ENCODE results near the gene PIP4K2A. TPM values are rescaled to one million over a fixed set of nuclear protein-coding genes. Genes with fewer than 3 reads are reported as not detected.

PIP4K2A gene
- total RNA-seq, 2 donors from 2014 or later = 13.2 to 17.4 TPM

- Histone ChIP-seq H3K4me3 (no peak overlapping the region), H3K9me3 (no peaks in the 10 kb centered on the region), H3K36me3 (no peaks in the 10 kb centered on the region), H3K27me3 (replicated peaks; ENCODE audit: insufficient read depth) (no peaks in the 10 kb centered on the region), H3K27ac (no peak overlapping the region), H3K4me1 (replicated peaks) (no peaks in the 10 kb centered on the region)
- 89% methylated on average over 7 of the region's 7 CpGs for WGBS
- TF ChIP-seq POLR2A (IDR thresholded peaks at IDR 0.05) (no peak), POLR2AphosphoS5 (IDR thresholded peaks at IDR 0.05) (no peak)
- TF ChIP-seq, protein P1, sequence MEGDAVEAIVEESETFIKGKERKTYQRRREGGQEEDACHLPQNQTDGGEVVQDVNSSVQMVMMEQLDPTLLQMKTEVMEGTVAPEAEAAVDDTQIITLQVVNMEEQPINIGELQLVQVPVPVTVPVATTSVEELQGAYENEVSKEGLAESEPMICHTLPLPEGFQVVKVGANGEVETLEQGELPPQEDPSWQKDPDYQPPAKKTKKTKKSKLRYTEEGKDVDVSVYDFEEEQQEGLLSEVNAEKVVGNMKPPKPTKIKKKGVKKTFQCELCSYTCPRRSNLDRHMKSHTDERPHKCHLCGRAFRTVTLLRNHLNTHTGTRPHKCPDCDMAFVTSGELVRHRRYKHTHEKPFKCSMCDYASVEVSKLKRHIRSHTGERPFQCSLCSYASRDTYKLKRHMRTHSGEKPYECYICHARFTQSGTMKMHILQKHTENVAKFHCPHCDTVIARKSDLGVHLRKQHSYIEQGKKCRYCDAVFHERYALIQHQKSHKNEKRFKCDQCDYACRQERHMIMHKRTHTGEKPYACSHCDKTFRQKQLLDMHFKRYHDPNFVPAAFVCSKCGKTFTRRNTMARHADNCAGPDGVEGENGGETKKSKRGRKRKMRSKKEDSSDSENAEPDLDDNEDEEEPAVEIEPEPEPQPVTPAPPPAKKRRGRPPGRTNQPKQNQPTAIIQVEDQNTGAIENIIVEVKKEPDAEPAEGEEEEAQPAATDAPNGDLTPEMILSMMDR (IDR thresholded peaks at IDR 0.05) = no peak
- DNase-seq (ENCODE audit: low spot score) = no peak
- intact Hi-C loops (cut with DNase I) = loop anchor here (5.0 to 10.0 kb wide), 3 partner anchors 45 to 543 kb away; partner anchors contain the start of gene MSRB2
Observed at GRCh38 chr10:22551681-22552365, 162.6 kb downstream of the PIP4K2A start.

GRCh38 chr10:22550732-22551131 is 163.6 kb downstream of the PIP4K2A start:
- no peak overlapping the region for H3K4me3 ChIP-seq
- H3K27ac ChIP-seq = no peak overlapping the region
- intact Hi-C loops (cut with DNase I) = loop anchor here (5.0 to 10.0 kb wide), 3 partner anchors 43 to 544 kb away; partner anchors contain the start of gene MSRB2
- no peaks in the 10 kb centered on the region for H3K9me3 ChIP-seq
- WGBS = 61% methylated on average over 6 of the region's 6 CpGs
- no peaks in the 10 kb centered on the region for H3K27me3 ChIP-seq (replicated peaks; ENCODE audit: insufficient read depth)
- no peak for DNase-seq (ENCODE audit: low spot score)
- no peaks in the 10 kb centered on the region for H3K4me1 ChIP-seq (replicated peaks)
- TF ChIP-seq, protein P1 (IDR thresholded peaks at IDR 0.05) = peak in 3 of 4 experiments; percentile 11 to 26 (median 21)
- no peak for TF ChIP-seq POLR2A (IDR thresholded peaks at IDR 0.05)
- no peaks in the 10 kb centered on the region for H3K36me3 ChIP-seq

DNA sequence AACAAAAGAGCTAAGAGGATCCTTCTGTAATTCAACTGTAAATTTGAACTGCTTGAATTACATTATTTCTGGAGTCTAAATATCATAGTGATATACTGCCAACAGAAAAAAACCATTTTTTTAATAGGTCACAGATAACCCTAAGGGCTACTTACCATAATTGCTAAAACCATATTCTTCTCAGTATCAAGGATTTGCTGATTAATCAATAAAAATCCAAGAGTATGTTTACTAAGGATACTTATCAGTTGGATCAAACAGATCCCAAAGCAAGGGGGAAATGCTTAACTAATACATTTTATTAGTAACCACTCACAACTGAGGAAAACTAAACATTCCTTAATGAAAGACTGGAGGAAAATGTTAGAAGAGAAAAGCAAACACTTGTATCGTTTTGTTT is 166.0 kb downstream of the PIP4K2A start:
- TF ChIP-seq POLR2AphosphoS5 (IDR thresholded peaks at IDR 0.05) (no peak), POLR2A (IDR thresholded peaks at IDR 0.05) (no peak)
- TF ChIP-seq, protein P1 (IDR thresholded peaks at IDR 0.05) = no peak
- no peaks in the 10 kb centered on the region for H3K27me3 ChIP-seq (replicated peaks; ENCODE audit: insufficient read depth)
- H3K4me1 ChIP-seq (replicated peaks) = no peaks in the 10 kb centered on the region
- no peaks in the 10 kb centered on the region for H3K36me3 ChIP-seq
- no peak overlapping the region for H3K4me3 ChIP-seq
- no peaks in the 10 kb centered on the region for H3K9me3 ChIP-seq
- 61% methylated on average over 1 of the region's 1 CpG for WGBS
- intact Hi-C loops (cut with DNase I) = no loop called here
- DNase-seq (ENCODE audit: low spot score) = no peak
- H3K27ac ChIP-seq = no peak overlapping the region

DNA sequence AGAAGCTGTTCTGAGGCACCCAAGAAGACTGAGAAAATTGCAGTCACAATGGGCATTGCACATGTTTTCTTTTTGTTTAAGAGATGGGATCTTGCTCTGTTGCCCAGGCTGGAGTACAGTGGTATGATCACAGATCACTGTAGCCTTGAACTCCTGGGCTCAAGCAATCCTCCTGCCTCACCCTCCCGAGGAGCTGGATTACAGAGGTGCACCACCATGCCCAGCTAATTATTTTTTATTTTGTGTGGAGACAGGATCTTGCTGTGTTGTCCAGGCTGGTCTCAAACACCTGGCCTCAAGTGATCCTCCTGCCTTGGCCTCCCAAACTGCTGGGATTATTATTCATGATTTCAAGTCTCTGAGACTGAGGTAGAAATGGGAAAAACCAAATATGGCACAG is 168.7 kb downstream of the PIP4K2A start:
- Histone ChIP-seq H3K9me3 (no peaks in the 10 kb centered on the region), H3K4me1 (replicated peaks) (no peaks in the 10 kb centered on the region), H3K4me3 (no peak overlapping the region), H3K36me3 (no peaks in the 10 kb centered on the region), H3K27ac (no peak overlapping the region), H3K27me3 (replicated peaks; ENCODE audit: insufficient read depth) (no peaks in the 10 kb centered on the region)
- 100% methylated on average over 1 of the region's 1 CpG for WGBS
- no peak for TF ChIP-seq POLR2AphosphoS5 (IDR thresholded peaks at IDR 0.05)
- no peak for TF ChIP-seq POLR2A (IDR thresholded peaks at IDR 0.05)
- TF ChIP-seq, protein P1 (IDR thresholded peaks at IDR 0.05) = no peak
- intact Hi-C loops (cut with DNase I) = no loop called here
- DNase-seq (ENCODE audit: low spot score) = no peak

Measured in prostate gland (tissue), 2 donors.